DND-41 (cell line): ENCODE data around the gene WNT7B.

Experiments used
- EZH2 ChIP-seq: IDR thresholded peaks from 3 replicates; pipeline ENCODE4 v1.6.1; 2012; ENCODE audit warnings: borderline replicate concordance, low read depth, mild to moderate bottlenecking, moderate library complexity, low read length, inconsistent platforms; ENCODE audit not compliant: severe bottlenecking
- TF ChIP-seq, protein P1 (sequence below): IDR thresholded peaks from 2 replicates; pipeline ENCODE4 v1.5.1; 2012; ENCODE audit warnings: borderline replicate concordance, low read length, moderate library complexity, mild to moderate bottlenecking; ENCODE audit not compliant: poor library complexity, severe bottlenecking; ENCODE audit errors: extremely low read depth

GRCh38 chr22:45977551-45978274 is 751 bp upstream of the WNT7B start:
- TF ChIP-seq, protein P1, sequence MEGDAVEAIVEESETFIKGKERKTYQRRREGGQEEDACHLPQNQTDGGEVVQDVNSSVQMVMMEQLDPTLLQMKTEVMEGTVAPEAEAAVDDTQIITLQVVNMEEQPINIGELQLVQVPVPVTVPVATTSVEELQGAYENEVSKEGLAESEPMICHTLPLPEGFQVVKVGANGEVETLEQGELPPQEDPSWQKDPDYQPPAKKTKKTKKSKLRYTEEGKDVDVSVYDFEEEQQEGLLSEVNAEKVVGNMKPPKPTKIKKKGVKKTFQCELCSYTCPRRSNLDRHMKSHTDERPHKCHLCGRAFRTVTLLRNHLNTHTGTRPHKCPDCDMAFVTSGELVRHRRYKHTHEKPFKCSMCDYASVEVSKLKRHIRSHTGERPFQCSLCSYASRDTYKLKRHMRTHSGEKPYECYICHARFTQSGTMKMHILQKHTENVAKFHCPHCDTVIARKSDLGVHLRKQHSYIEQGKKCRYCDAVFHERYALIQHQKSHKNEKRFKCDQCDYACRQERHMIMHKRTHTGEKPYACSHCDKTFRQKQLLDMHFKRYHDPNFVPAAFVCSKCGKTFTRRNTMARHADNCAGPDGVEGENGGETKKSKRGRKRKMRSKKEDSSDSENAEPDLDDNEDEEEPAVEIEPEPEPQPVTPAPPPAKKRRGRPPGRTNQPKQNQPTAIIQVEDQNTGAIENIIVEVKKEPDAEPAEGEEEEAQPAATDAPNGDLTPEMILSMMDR: no peak
- no peak for TF ChIP-seq EZH2
